ENCODE data around the gene FAM118A. TPM values are rescaled to one million over a fixed set of nuclear protein-coding genes. Genes with fewer than 3 reads are reported as not detected.

FAM118A gene
- total RNA-seq, 6 experiments from 2014 or later, result 8.6 to 13.2 (median 10.7) TPM

GRCh38 chr22:45335021-45335818 lies 25.5 kb downstream of the FAM118A start:
- TF ChIP-seq CTCF (IDR thresholded peaks at IDR 0.05), result no peak
- Mint-ChIP-seq H3K9me3 (no peaks in the 10 kb centered on the region), H3K36me3 (ENCODE audit: low read depth) (peaks cover 19% of the 10 kb centered on the region; the same call in 1 of the 2 replicates), H3K4me3 (no peak overlapping the region), H3K4me1 (ENCODE audit: low read depth) (no peaks in the 10 kb centered on the region), H3K27me3 (ENCODE audit: insufficient read depth) (no peaks in the 10 kb centered on the region; the same call in none of the 2 replicates), H3K27ac (no peak overlapping the region)
- DNase-seq, result no peak

GRCh38 chr22:45335854-45336522 lies 26.3 kb downstream of the FAM118A start:
- no peak for DNase-seq
- H3K4me3 Mint-ChIP-seq, result no peak overlapping the region
- H3K9me3 Mint-ChIP-seq, result no peaks in the 10 kb centered on the region
- H3K27ac Mint-ChIP-seq, result no peak overlapping the region
- no peaks in the 10 kb centered on the region; the same call in none of the 2 replicates for H3K27me3 Mint-ChIP-seq (ENCODE audit: insufficient read depth)
- TF ChIP-seq CTCF (IDR thresholded peaks at IDR 0.05), result no peak
- H3K36me3 Mint-ChIP-seq (ENCODE audit: low read depth), result peaks cover 23% of the 10 kb centered on the region; the same call in 1 of the 2 replicates
- no peaks in the 10 kb centered on the region for H3K4me1 Mint-ChIP-seq (ENCODE audit: low read depth)

- Mint-ChIP-seq H3K36me3 (ENCODE audit: low read depth) (peaks cover 23% of the 10 kb centered on the region; the same call in 1 of the 2 replicates), H3K27ac (no peak overlapping the region), H3K27me3 (ENCODE audit: insufficient read depth) (no peaks in the 10 kb centered on the region; the same call in none of the 2 replicates), H3K9me3 (no peaks in the 10 kb centered on the region), H3K4me1 (ENCODE audit: low read depth) (no peaks in the 10 kb centered on the region), H3K4me3 (no peak overlapping the region)
- DNase-seq, result no peak
- no peak for TF ChIP-seq CTCF (IDR thresholded peaks at IDR 0.05)
Measured at GRCh38 chr22:45336971-45337431, 27.3 kb downstream of the FAM118A start.

- no peak for DNase-seq
- no peak for TF ChIP-seq CTCF (IDR thresholded peaks at IDR 0.05)
- Mint-ChIP-seq H3K36me3 (ENCODE audit: low read depth) (peaks cover 23% of the 10 kb centered on the region; the same call in 1 of the 2 replicates), H3K4me3 (no peak overlapping the region), H3K27me3 (ENCODE audit: insufficient read depth) (no peaks in the 10 kb centered on the region; the same call in none of the 2 replicates), H3K4me1 (ENCODE audit: low read depth) (no peaks in the 10 kb centered on the region), H3K27ac (no peak overlapping the region), H3K9me3 (no peaks in the 10 kb centered on the region)
Measured at GRCh38 chr22:45337536-45337935, 27.8 kb downstream of the FAM118A start.

GRCh38 chr22:45338795-45339194 lies 29.1 kb downstream of the FAM118A start:
- H3K27ac Mint-ChIP-seq, result no peak overlapping the region
- no peaks in the 10 kb centered on the region for H3K4me1 Mint-ChIP-seq (ENCODE audit: low read depth)
- no peak for DNase-seq
- no peaks in the 10 kb centered on the region; the same call in none of the 2 replicates for H3K27me3 Mint-ChIP-seq (ENCODE audit: insufficient read depth)
- no peaks in the 10 kb centered on the region for H3K9me3 Mint-ChIP-seq
- TF ChIP-seq CTCF (IDR thresholded peaks at IDR 0.05), result no peak
- H3K36me3 Mint-ChIP-seq (ENCODE audit: low read depth), result peaks cover 23% of the 10 kb centered on the region; the same call in 1 of the 2 replicates
- no peak overlapping the region for H3K4me3 Mint-ChIP-seq

Data from HFFc6 (cell line).